Measurements from ENCODE around the gene PTGFRN.

PTGFRN gene

GRCh38 chr1:117020526-117021156, 110.9 kb downstream of the PTGFRN start:
- TF ChIP-seq CTCF (conservative IDR thresholded peaks at IDR 0.05) (no peak), ZFX (IDR thresholded peaks at IDR 0.05) (no peak)
- H3K27ac ChIP-seq: no peak overlapping the region

- no peak overlapping the region for H3K27ac ChIP-seq
- TF ChIP-seq CTCF (conservative IDR thresholded peaks at IDR 0.05): no peak
- TF ChIP-seq ZFX (IDR thresholded peaks at IDR 0.05): no peak
Measured at GRCh38 chr1:117022114-117022513, 112.4 kb downstream of the PTGFRN start.

- no peak for TF ChIP-seq ZFX (IDR thresholded peaks at IDR 0.05)
- no peak for TF ChIP-seq CTCF (conservative IDR thresholded peaks at IDR 0.05)
- H3K27ac ChIP-seq: no peak overlapping the region
Measured at GRCh38 chr1:117025568-117025967, 115.9 kb downstream of the PTGFRN start.

- no peak for TF ChIP-seq CTCF (conservative IDR thresholded peaks at IDR 0.05)
- TF ChIP-seq ZFX (IDR thresholded peaks at IDR 0.05): no peak
- H3K27ac ChIP-seq: no peak overlapping the region
Measured at GRCh38 chr1:117026361-117026760, 116.6 kb downstream of the PTGFRN start.

- TF ChIP-seq ZFX (IDR thresholded peaks at IDR 0.05) (no peak), CTCF (conservative IDR thresholded peaks at IDR 0.05) (no peak)
- H3K27ac ChIP-seq: no peak overlapping the region
Measured at GRCh38 chr1:117029685-117030084, 120.0 kb downstream of the PTGFRN start.

GRCh38 chr1:117030271-117030877, 120.7 kb downstream of the PTGFRN start:
- no peak overlapping the region for H3K27ac ChIP-seq
- TF ChIP-seq CTCF (conservative IDR thresholded peaks at IDR 0.05) (no peak), ZFX (IDR thresholded peaks at IDR 0.05) (no peak)

- TF ChIP-seq CTCF (conservative IDR thresholded peaks at IDR 0.05): no peak
- no peak for TF ChIP-seq ZFX (IDR thresholded peaks at IDR 0.05)
- H3K27ac ChIP-seq: no peak overlapping the region
Measured at GRCh38 chr1:117032266-117032665, 122.5 kb downstream of the PTGFRN start.

Measured in C4-2B (cell line).